Panc1 (cell line): ENCODE data around the gene RNF41. TPM values are rescaled to one million over a fixed set of nuclear protein-coding genes. Genes with fewer than 3 reads are reported as not detected.

Experiments
- ATAC-seq: fragments of 200-7000 bp; cut with Tn5 transposase; 2 replicates; pipeline ENCODE4 v1.9.1; 2020; ENCODE audit warnings: mild to moderate bottlenecking, moderate library complexity
- BruUV-seq: library from RNA; stranded (reverse); fragments of 400-500 nt; replicated peaks from 2 replicates; lab custom pipeline; 2021; lab: Mats Ljungman, UMichigan
- CTCF ChIA-PET: fragments of 300-600 bp; sonication (Branson Sonifier 250); formaldehyde crosslinking; loops from one replicate; lab custom pipeline; 2022; ENCODE audit warnings: antibody characterized with exemption; lab: Charles Lee
- POLR2A ChIA-PET: fragments of 300-600 bp; sonication (Branson Sonifier 250); formaldehyde crosslinking; loops from one replicate; lab custom pipeline; 2022; ENCODE audit warnings: antibody characterized with exemption; lab: Charles Lee
- DNase-seq: peaks from one replicate; pipeline ENCODE4 v3.0.0-alpha.2; 2010; ENCODE audit warnings: low read depth, low spot score
- H3K27ac ChIP-seq: 2 replicates; pipeline ENCODE4 v1.5.1; 2011; ENCODE audit warnings: mild to moderate bottlenecking, low read length, inconsistent platforms
- H3K27me3 ChIP-seq: fragments of 200-500 bp; sonication (Bioruptor generic); 2 replicates; pipeline ENCODE4 v1.6.0; 2014; ENCODE audit warnings: low read length, inconsistent platforms; ENCODE audit not compliant: control insufficient read depth, insufficient read depth
- H3K36me3 ChIP-seq: fragments of 200-500 bp; sonication (Bioruptor generic); 2 replicates; pipeline ENCODE4 v1.5.1; 2014; ENCODE audit warnings: inconsistent platforms, mild to moderate bottlenecking, low read length, moderate library complexity; ENCODE audit not compliant: control insufficient read depth, insufficient read depth
- H3K4me1 ChIP-seq: 2 replicates; pipeline ENCODE4 v1.5.1; 2011; ENCODE audit warnings: inconsistent platforms, mild to moderate bottlenecking, low read length, moderate library complexity; ENCODE audit not compliant: control insufficient read depth, insufficient read depth
- H3K4me3 ChIP-seq, 2 experiments: 2 replicates each; pipeline ENCODE4 v1.5.1; 2011 to 2012; ENCODE audit warnings: low read depth in 2 of 2, low read length in 2 of 2, mild to moderate bottlenecking in 2 of 2, inconsistent platforms in 1 of 2, moderate library complexity in 1 of 2
- H3K9me3 ChIP-seq: fragments of 200-500 bp; sonication (Bioruptor generic); 2 replicates; pipeline ENCODE4 v1.5.1; 2014; ENCODE audit warnings: low read depth, mild to moderate bottlenecking, inconsistent platforms, low read length, moderate library complexity; ENCODE audit not compliant: control insufficient read depth, insufficient read depth
- POLR2AphosphoS5 ChIP-seq: IDR thresholded peaks from 2 replicates; pipeline ENCODE4 v1.6.1; 2012; ENCODE audit warnings: mild to moderate bottlenecking, low read depth, low read length, moderate library complexity
- SIN3A ChIP-seq: IDR thresholded peaks from 2 replicates; pipeline ENCODE4 v1.6.1; 2012; ENCODE audit warnings: low read depth, mild to moderate bottlenecking, low read length, moderate library complexity, borderline replicate concordance; ENCODE audit not compliant: insufficient read depth
- TCF7L2 ChIP-seq: IDR thresholded peaks from 2 replicates; pipeline ENCODE4 v1.6.1; 2011; ENCODE audit warnings: mild to moderate bottlenecking, low read depth, low read length, inconsistent platforms
- in situ Hi-C: cut with HindIII; loops from 2 replicates; pipeline ENCODE4 v1.10.0; 2016; ENCODE audit warnings: low sequenced_read_pairs, low pct_unique_long_range_greater_than_20kb
- intact Hi-C: fragments of 100-400 bp; cut with micrococcal nuclease; formaldehyde crosslinking; loops from one replicate; pipeline ENCODE4 v1.10.0; 2022; ENCODE audit not compliant: unreplicated experiment
- total RNA-seq: library from RNA; stranded (reverse); gene quantifications from one replicate; pipeline ENCODE4 v1.2.1, GENCODE V29; 2021; ENCODE audit not compliant: unreplicated experiment
- TF ChIP-seq, protein P1 (sequence below): fragments of 450-650 bp; IDR thresholded peaks from 2 replicates; pipeline ENCODE4 v1.5.1; 2017; ENCODE audit warnings: mild to moderate bottlenecking
- TF ChIP-seq, protein P2 (sequence below), 2 experiments: IDR thresholded peaks; 2 replicates each; pipeline ENCODE4 v1.6.1; 2011 to 2012; ENCODE audit warnings: low read depth in 2 of 2, control low read depth in 1 of 2, low read length in 1 of 2, mild to moderate bottlenecking in 1 of 2, moderate library complexity in 1 of 2; ENCODE audit not compliant: insufficient read depth in 1 of 2

RNF41 gene
- total RNA-seq, 1 experiment from 2014 or later, result 35.3 TPM

DNA sequence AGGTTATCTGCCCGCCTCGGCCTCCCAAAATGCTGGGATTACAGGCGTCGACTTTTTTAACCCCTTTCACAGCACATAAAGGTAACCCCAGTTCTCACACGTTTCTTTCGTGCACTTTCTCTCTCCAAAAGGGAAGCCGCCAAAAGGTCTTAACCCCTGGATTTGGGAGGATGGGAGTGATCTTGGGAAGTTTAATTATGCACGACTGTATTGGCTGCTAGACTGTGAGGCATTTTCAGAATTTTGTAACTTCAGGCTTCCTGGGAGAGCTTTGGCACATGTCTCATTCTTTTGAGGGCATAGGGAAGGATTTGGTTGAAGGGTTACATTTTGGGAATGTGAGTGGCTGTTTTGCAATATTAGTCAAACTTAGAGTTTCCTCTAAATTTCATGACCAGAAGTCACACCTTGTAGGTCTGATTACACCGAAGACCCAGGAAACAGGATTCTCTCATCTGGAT is 31.0 kb downstream of the RNF41 start:
- DNase-seq, result no peak
- no TSS peak for BruUV-seq
- Histone ChIP-seq H3K36me3 (peaks cover 10% of the 10 kb centered on the region), H3K4me3 (peak overlapping the region; percentile 68 to 98), H3K27me3 (no peaks in the 10 kb centered on the region), H3K4me1 (peaks cover 12% of the 10 kb centered on the region), H3K9me3 (no peaks in the 10 kb centered on the region), H3K27ac (peak overlapping the region; percentile 95)
- CTCF ChIA-PET, result interaction anchor here (0.6 kb wide), 1 partner anchor 13 kb away, joined by 3 read pairs; no protein-coding TSS in a partner anchor
- TF ChIP-seq, protein P1, sequence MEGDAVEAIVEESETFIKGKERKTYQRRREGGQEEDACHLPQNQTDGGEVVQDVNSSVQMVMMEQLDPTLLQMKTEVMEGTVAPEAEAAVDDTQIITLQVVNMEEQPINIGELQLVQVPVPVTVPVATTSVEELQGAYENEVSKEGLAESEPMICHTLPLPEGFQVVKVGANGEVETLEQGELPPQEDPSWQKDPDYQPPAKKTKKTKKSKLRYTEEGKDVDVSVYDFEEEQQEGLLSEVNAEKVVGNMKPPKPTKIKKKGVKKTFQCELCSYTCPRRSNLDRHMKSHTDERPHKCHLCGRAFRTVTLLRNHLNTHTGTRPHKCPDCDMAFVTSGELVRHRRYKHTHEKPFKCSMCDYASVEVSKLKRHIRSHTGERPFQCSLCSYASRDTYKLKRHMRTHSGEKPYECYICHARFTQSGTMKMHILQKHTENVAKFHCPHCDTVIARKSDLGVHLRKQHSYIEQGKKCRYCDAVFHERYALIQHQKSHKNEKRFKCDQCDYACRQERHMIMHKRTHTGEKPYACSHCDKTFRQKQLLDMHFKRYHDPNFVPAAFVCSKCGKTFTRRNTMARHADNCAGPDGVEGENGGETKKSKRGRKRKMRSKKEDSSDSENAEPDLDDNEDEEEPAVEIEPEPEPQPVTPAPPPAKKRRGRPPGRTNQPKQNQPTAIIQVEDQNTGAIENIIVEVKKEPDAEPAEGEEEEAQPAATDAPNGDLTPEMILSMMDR, result no peak
- TF ChIP-seq SIN3A, result no peak
- TF ChIP-seq, protein P2, sequence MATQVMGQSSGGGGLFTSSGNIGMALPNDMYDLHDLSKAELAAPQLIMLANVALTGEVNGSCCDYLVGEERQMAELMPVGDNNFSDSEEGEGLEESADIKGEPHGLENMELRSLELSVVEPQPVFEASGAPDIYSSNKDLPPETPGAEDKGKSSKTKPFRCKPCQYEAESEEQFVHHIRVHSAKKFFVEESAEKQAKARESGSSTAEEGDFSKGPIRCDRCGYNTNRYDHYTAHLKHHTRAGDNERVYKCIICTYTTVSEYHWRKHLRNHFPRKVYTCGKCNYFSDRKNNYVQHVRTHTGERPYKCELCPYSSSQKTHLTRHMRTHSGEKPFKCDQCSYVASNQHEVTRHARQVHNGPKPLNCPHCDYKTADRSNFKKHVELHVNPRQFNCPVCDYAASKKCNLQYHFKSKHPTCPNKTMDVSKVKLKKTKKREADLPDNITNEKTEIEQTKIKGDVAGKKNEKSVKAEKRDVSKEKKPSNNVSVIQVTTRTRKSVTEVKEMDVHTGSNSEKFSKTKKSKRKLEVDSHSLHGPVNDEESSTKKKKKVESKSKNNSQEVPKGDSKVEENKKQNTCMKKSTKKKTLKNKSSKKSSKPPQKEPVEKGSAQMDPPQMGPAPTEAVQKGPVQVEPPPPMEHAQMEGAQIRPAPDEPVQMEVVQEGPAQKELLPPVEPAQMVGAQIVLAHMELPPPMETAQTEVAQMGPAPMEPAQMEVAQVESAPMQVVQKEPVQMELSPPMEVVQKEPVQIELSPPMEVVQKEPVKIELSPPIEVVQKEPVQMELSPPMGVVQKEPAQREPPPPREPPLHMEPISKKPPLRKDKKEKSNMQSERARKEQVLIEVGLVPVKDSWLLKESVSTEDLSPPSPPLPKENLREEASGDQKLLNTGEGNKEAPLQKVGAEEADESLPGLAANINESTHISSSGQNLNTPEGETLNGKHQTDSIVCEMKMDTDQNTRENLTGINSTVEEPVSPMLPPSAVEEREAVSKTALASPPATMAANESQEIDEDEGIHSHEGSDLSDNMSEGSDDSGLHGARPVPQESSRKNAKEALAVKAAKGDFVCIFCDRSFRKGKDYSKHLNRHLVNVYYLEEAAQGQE (IDR thresholded peaks at IDR 0.05; ENCODE audit: insufficient read depth in 1 of 2, low read depth in 2 of 2, low read length in 1 of 2), result no peak
- TF ChIP-seq POLR2AphosphoS5, result no peak
- TF ChIP-seq TCF7L2, result no peak
- intact Hi-C loops (no loop called here), in situ Hi-C loops (no loop called here)
- POLR2A ChIA-PET, result interaction anchor here (0.7 kb wide), 2 partner anchors 35 to 76 kb away, joined by 3 to 9 read pairs; no protein-coding TSS in a partner anchor
- ATAC-seq, result no peak

DNA sequence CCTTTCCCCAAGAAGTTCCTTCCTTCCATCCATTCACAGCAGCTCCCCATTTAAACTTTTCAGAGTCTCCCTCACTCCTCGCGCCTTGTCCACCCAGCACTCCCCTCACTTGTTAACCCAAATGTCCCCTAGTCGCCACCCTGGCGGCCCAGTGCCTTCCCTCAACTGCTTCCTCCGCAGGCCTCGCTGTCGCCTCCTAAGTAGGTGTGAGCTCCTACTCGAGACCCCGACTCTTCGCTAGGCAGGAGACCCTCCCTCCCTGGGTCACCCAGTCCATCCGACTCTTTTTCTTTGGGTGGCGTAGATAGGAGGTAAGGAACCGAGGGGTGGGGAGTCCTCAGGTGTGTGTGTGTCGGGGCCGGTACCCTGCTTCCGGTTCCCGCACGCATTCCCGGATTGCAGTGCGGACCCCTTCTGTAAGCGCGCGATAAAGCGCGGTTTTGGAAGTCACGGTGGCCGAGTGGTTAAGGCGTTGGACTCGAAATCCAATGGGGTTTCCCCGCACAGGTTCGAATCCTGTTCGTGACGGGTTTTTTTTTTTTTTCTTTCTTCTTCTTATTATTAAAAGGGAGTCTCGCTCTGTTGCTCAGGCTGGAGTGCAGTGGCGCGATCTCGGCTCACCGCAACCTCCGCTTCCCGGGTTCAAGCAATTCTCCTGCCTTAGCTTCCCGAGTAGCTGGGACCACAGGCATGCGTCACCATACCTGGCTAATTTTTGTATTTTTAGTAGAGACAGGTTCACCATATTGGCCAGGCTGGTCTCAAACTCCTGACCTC is 31.6 kb downstream of the RNF41 start:
- in situ Hi-C loops, result no loop called here
- Histone ChIP-seq H3K27me3 (no peaks in the 10 kb centered on the region), H3K4me3 (peak overlapping the region; percentile 68 to 98), H3K9me3 (no peaks in the 10 kb centered on the region), H3K4me1 (peaks cover 12% of the 10 kb centered on the region), H3K27ac (peak overlapping the region; percentile 95), H3K36me3 (peaks cover 10% of the 10 kb centered on the region)
- DNase-seq, result peak; percentile 94
- POLR2A ChIA-PET, result interaction anchor here (0.5 to 0.7 kb wide), 3 partner anchors 32 to 435 kb away, joined by 3 to 9 read pairs (median 8); partner anchors contain the start of gene RNF41
- no TSS peak for BruUV-seq
- intact Hi-C loops, result loop anchor here (1.0 kb wide), 1 partner anchor 71 kb away; no protein-coding TSS in a partner anchor
- ATAC-seq, result peak; percentile 82
- TF ChIP-seq TCF7L2, result no peak
- TF ChIP-seq, protein P1, result no peak
- CTCF ChIA-PET, result interaction anchor here (0.5 to 2.0 kb wide), 13 partner anchors 10 to 449 kb away, joined by 4 to 41 read pairs (median 6); partner anchors contain the start of genes RBMS2, RNF41 and ZC3H10
